ENCODE data around the gene IL16. TPM values are rescaled to one million over a fixed set of nuclear protein-coding genes. Genes with fewer than 3 reads are reported as not detected.
A peak's percentile ranks its signal among the peaks of the same experiment; 100 is the strongest.
"Not testable (repeated sequence)": the region's sequence is repeated elsewhere in the genome, so short reads cannot be mapped to it uniquely, and the experiment has no call there.

Gene IL16
- total and polyA plus RNA-seq, 9 of the 15 experiments (the other 6 are each of a cell fraction or from before 2014, with no cell fraction given): 1.4 to 18.8 (median 10.6) TPM

DNA sequence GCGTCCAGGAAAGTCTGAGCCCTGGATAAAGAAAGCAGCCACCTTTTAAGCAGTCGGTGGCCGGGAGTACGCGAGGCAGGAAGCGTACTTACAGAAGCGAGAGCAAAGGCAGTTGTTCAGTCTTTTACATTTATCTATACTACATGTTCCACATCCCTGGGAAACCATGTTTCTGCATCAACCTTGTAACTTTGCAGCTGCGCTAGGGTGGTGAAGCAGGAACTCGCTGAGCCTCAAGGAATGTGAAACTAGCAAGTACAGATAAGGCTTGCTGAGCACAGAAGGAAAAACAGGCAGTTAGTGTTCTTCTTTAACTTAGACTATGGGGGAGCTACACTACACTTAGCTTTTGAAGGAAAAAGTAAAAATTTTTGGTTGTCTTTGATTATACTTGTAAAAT is 134.5 kb downstream of the IL16 start:
- CTCF ChIA-PET (ENCODE audit: low intra/inter-chr PET ratio): interaction anchor here (1.0 kb wide), 1 partner anchor 19 kb away, joined by 3 read pairs; no protein-coding TSS in a partner anchor
- FAIRE-seq; H3K36me3 ChIP-seq (ENCODE audit: control insufficient read depth, insufficient read depth, low read length); H3K9me1 ChIP-seq (ENCODE audit: control insufficient read depth, insufficient read depth, low read length); H3K27ac ChIP-seq (ENCODE audit: extremely low read depth, low read depth, low read length); ATAC-seq; H4K20me1 ChIP-seq (replicated peaks; ENCODE audit: control insufficient read depth, insufficient read depth, low read length); BruUV-seq (replicated peaks); H3K4me3 ChIP-seq; H3K4me1 ChIP-seq (replicated peaks in 1 of 2; ENCODE audit: control insufficient read depth in 2 of 2, insufficient read depth in 2 of 2, low read length in 2 of 2); intact Hi-C loops (cut with micrococcal nuclease); in situ Hi-C loops (cut with MboI); H3K79me2 ChIP-seq (ENCODE audit: control insufficient read depth, insufficient read depth, low read length); H3K9me3 ChIP-seq (replicated peaks; ENCODE audit: control insufficient read depth, insufficient read depth, low read depth, low read length); H3K27me3 ChIP-seq (ENCODE audit: control insufficient read depth in 2 of 2, insufficient read depth in 2 of 2, low read length in 2 of 2): not testable (repeated sequence)
- 34% methylated on average over 9 of the region's 9 CpGs for WGBS (ENCODE audit: insufficient coverage, low coverage, missing lambda C conversion rate)
- Histone ChIP-seq H2AFZ (ENCODE audit: low read depth, low read length) (peak overlapping the region; percentile 86; the same call in 1 of the 2 replicates), H3K9ac (ENCODE audit: insufficient read depth in 1 of 2, low read depth in 2 of 2, low read length in 2 of 2) (peak overlapping the region in 1 of 2 experiments; percentile 23; a peak in 1 of 4 replicates), H3K4me2 (ENCODE audit: insufficient read depth, low read length) (peak overlapping the region; percentile 42; the same call in 1 of the 2 replicates)
- POLR2A ChIA-PET: interaction anchor here (0.7 to 1.0 kb wide), 2 partner anchors 9 to 15 kb away, joined by 3 read pairs; no protein-coding TSS in a partner anchor
- TF ChIP-seq TEAD2 (tag; IDR thresholded peaks at IDR 0.05) (peak; percentile 38; the same call in 1 of the 2 replicates), ETV5 (CRISPR knock-in tag; IDR thresholded peaks at IDR 0.05; ENCODE audit: low read depth) (0 out of 2 replicates have a peak, but pooled peaks have one; percentile 26)
- TF ChIP-seq, protein P1, sequence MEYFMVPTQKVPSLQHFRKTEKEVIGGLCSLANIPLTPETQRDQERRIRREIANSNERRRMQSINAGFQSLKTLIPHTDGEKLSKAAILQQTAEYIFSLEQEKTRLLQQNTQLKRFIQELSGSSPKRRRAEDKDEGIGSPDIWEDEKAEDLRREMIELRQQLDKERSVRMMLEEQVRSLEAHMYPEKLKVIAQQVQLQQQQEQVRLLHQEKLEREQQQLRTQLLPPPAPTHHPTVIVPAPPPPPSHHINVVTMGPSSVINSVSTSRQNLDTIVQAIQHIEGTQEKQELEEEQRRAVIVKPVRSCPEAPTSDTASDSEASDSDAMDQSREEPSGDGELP (CRISPR knock-in tag; IDR thresholded peaks at IDR 0.05; ENCODE audit: borderline replicate concordance): 0 out of 2 replicates have a peak, but pooled peaks have one; percentile 11
- peak in 1 of 4 experiments; percentile 11 for DNase-seq (ENCODE audit: extremely low read depth in 1 of 4, low spot score in 3 of 4)
